HG03196 (cell line): Measurements from ENCODE around the gene ACTL6B.
A peak's percentile ranks its signal among the peaks of the same experiment; 100 is the strongest.

Experiments
- ATAC-seq: cut with Tn5 transposase; IDR thresholded peaks from one replicate; pipeline ENCODE4 v1.9.1; 2021; ENCODE audit not compliant: unreplicated experiment

ACTL6B gene

DNA sequence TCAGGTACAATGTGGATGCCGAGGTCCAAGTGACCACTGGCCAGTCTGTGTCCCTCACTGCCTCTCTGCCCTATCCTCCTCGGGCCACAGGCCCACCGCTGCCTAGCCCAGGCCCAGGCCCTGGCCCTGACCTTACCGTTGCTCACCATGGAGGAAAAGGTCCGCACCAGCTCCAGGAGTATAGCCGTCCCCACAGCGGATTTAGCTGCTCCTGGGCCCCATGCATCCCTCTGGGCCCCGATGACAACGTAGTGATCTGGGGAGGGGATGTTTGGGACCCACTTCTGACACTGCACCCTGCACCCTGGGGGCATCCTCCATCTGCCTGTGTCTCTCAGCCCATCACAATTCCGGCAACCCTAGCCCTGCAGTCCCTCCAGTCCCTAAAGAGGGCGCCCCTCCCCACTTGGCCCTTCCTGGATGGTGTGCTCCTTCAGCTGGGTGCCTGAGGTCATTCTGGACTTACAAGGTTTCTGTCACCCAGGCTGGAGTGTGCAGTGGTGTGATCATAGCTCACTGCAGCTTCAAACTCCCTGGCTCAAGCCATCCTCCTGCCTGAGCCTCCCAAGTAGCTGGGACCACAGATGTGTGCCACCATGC is 27.0 kb downstream of the ACTL6B start:
- no peak for ATAC-seq

- no peak for ATAC-seq
Measured at GRCh38 chr7:100627238-100627549, 29.1 kb downstream of the ACTL6B start.

GRCh38 chr7:100626530-100627237 is 29.6 kb downstream of the ACTL6B start:
- peak; percentile 61 for ATAC-seq

- no peak for ATAC-seq
Measured at GRCh38 chr7:100626055-100626454, 30.2 kb downstream of the ACTL6B start.

- ATAC-seq = no peak
Measured at GRCh38 chr7:100623951-100624824, 32.1 kb downstream of the ACTL6B start.

DNA sequence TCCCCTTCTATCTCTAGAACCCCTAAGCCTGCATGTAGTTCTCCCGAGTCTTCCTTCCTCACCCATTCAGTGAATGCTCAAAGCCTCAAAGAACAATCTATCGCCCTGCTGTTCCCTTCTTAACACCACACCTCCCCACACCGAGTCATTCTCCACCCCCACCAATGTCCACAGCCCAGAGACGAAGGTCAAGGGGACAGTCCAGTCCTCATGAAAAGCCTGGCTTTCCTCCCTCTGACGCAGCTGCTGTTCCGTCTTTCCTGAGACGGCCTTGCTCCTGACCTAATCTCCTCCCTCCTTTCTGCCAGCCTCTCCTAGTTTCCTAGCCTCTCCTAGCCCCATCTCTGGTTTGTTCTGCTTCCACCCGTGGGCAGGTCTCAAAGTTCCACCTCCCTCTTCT is 34.7 kb downstream of the ACTL6B start:
- ATAC-seq = no peak

DNA sequence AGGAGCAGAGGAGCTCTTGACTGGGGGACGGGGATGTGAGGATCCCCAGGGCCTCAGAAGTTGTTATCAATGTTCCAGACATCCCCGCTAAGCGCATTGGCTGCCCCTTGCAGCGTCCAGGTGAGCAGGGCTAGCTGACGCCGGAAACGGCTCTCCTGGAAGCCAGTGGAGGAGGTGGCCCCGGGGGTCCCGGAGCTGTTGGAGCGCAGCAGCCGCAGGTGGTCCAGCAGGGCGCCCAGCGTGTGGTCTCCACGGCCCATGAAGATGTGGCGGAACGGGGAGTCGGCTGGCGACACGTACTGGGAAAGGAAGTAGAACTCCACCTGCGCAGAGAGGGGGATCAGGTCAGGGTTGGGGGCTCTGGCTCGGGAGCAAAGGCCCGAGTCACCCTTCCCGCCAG is 35.4 kb downstream of the ACTL6B start:
- no peak for ATAC-seq

DNA sequence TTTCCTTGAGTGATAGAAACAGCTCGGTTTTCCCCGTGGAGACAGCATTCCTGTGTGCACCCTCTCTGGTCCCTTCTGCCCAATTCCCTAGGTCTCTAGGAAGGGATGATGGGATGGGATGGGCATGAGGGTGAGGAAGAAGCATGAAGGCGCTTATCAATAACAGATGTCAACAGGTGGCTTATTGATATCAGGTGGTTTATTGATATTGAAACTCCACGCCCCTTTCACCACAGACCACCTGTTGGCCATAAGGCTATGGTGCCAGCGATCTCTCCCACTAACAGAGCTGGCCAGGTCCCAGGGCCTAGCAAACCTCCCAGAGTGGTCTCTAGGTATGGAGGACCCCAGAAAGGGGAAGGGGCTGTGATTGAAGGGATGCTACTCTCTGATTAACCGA is 36.0 kb downstream of the ACTL6B start:
- ATAC-seq = no peak

DNA sequence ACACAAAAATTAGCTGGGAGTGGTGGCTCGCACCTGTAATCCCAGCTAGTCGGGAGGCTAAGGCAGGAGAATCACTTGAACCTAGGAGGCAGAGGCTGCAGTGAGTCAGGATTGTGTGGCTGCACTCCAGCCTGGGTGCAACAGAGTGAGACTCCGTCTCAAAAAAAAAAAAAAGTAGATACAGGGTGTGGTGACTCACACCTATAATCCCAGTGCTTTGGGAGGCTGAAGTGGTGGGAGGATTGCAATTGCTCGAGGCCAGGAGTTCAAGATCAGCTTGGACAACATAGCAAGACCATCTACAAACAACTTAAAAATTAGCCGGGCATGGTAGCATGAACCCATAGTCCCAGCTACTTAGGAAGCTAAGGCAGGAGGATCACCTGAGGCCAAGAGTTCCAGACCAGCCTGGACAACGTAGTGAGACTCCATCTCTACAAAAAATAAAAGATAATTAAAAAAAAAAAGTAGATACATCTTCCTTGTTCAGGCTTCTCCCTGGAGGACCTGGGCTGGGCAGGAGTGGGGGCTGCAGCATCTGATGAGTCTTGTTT is 41.9 kb downstream of the ACTL6B start:
- ATAC-seq = no peak

DNA sequence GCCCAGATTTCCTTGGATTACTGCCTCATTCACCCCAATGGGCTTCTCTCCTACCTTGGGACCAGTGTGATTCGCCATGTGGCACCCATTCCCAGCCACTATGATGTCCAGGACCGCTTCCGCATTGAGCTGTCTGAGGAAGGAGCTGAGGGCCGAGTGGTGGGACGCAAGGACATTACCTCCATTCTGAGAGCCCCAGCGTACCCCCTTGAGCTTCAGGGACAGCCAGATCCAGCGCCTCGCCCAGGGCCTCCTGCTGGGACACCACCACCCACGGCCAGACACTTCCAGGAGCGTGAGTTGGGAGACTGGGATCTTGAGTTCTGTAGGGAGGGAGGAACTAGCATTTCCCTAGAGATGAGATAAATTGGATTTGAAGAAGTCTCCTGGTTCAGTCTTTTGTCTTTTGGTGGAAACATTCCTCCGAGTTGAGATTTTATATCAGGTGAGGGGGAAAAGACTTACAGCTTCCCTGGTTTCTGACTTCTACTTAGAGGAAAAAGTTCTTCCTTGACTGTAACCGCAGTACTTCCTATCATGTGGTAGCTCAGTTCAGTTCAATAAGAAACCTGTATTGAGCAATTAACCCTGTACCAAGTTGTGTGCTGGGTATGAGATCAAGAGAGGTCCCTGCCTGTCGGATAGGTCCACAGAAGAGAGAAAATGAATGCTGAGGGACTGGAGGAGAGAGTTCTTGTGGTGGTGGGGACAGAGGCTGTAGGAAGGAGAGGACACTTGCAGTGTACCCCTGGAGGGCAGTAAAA is 42.7 kb downstream of the ACTL6B start:
- ATAC-seq = no peak

- peak; percentile 5 for ATAC-seq
Measured at GRCh38 chr7:100612730-100613390, 43.4 kb downstream of the ACTL6B start.

- peak; percentile 92 for ATAC-seq
Measured at GRCh38 chr7:100611983-100612729, 44.1 kb downstream of the ACTL6B start, which contains the start of gene MOSPD3. TSS of gene MOSPD3 (plus strand) at chr7:100612540. CDS start at chr7:100612792, 252 bp downstream.

DNA sequence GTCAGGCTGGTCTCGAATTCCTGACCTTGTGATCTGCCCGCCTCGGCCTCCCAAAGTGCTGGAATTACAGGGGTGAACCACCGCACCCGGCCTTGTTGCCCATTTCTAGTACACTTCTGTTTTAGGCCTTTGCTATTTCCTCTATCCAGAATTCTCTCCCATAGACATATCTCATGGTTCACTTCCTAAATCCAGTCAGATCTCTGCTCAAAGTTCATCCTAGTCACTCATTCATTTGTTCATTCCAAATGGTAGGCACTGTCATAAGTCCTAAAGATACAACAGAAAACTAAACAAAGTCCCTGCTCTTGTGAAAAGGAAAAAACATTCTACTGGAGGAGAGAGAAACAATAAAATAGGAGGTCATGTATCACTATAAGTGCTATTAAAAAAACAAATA is 46.3 kb downstream of the ACTL6B start:
- ATAC-seq = no peak

GRCh38 chr7:100607111-100607510 is 49.1 kb downstream of the ACTL6B start:
- ATAC-seq = no peak

GRCh38 chr7:100606313-100606712 is 49.9 kb downstream of the ACTL6B start:
- no peak for ATAC-seq

DNA sequence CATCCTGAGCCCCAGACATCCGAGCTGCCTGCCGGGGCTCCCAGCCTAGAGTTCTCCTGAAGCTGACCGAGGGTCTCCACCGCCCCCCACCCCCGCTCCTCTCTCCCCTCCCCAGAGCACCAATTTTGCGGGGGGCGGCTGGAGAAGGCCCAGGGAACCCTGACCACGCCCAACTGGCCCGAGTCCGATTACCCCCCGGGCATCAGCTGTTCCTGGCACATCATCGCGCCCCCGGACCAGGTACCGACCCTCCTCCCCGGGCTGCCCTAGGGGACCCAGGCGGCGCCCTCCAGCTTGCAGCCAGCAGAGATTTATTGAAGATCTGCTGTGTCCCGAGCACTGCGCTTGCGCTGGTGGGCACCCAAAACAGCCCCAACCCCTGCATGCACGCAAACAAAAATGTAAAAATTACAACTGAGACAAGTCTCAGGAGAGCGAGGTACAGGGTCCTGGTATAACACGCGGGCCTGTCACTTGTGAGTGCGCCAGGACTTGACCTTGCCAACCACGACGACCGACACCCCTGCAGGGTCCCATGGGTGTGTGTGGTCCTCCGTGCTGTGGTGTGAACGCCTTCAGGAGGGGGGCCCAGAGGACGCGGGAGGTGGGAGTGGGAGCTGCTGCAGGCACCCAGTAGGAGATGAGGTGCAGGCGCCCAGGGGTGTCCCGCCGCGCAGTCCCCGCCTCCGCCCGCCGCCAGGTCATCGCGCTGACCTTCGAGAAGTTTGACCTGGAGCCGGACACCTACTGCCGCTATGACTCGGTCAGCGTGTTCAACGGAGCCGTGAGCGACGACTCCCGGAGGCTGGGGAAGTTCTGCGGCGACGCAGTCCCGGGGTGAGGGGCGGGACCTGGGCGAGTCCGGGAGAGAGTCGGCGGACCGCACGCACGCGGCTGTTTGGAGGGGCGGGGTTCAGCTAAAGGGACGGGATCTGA is 51.0 kb downstream of the ACTL6B start:
- ATAC-seq = peak; percentile 11

GRCh38 chr7:100604028-100604975 is 51.9 kb downstream of the ACTL6B start:
- ATAC-seq = peak; percentile 47

GRCh38 chr7:100603726-100604027 is 52.6 kb downstream of the ACTL6B start:
- ATAC-seq = no peak
